Keratinocyte (primary cell): ENCODE data around the gene STK32B. TPM values are rescaled to one million over a fixed set of nuclear protein-coding genes. Genes with fewer than 3 reads are reported as not detected.

Experiments used
- DNase-seq: peaks from one replicate; pipeline ENCODE4 v3.0.0-alpha.2; 2011; ENCODE audit warnings: low read depth, missing footprints, low spot score
- FAIRE-seq: peaks from 2 replicates; lab custom pipeline; 2011; peaks lifted over from hg19 to GRCh38; lab: Jason Lieb, UNC
- H2AFZ ChIP-seq: 2 replicates; pipeline ENCODE4 v1.6.0; 2012; ENCODE audit warnings: low read length, control low read depth, inconsistent platforms; ENCODE audit not compliant: control insufficient read depth
- H3K27ac ChIP-seq: 2 replicates; pipeline ENCODE4 v1.5.1; 2011; ENCODE audit warnings: low read length; ENCODE audit not compliant: control insufficient read depth, insufficient read depth
- H3K27me3 ChIP-seq: 3 replicates; pipeline ENCODE4 v1.6.0; 2011; ENCODE audit warnings: low read length; ENCODE audit not compliant: control insufficient read depth, insufficient read depth; ENCODE audit errors: extremely low read depth
- H3K36me3 ChIP-seq, 2 experiments: 2 replicates in 1 of 2; 3 replicates in 1 of 2; pipeline ENCODE4 v1.5.1; 2011; ENCODE audit warnings: low read length in 2 of 2, mild to moderate bottlenecking in 1 of 2; ENCODE audit not compliant: control insufficient read depth in 2 of 2, insufficient read depth in 2 of 2; ENCODE audit errors: extremely low read depth in 1 of 2
- H3K4me1 ChIP-seq: 3 replicates; pipeline ENCODE4 v1.5.1; 2011; ENCODE audit warnings: low read length; ENCODE audit not compliant: control insufficient read depth, insufficient read depth; ENCODE audit errors: extremely low read depth
- H3K4me2 ChIP-seq: 3 replicates; pipeline ENCODE4 v1.6.0; 2011; ENCODE audit warnings: low read depth, low read length; ENCODE audit not compliant: control insufficient read depth, insufficient read depth; ENCODE audit errors: extremely low read depth
- H3K4me3 ChIP-seq, 3 experiments: fragments of 200-600 bp in 1 of 3; sonication (generic) in 1 of 3; 2 replicates in 2 of 3; 3 replicates in 1 of 3; pipeline ENCODE4 v1.5.1; 2011 to 2016; ENCODE audit warnings: low read length in 3 of 3, mild to moderate bottlenecking in 3 of 3, control low read depth in 2 of 3, inconsistent platforms in 1 of 3, low read depth in 1 of 3, mixed read lengths in 1 of 3, mixed run types in 1 of 3, moderate library complexity in 1 of 3; ENCODE audit not compliant: control insufficient read depth in 2 of 3, insufficient read depth in 2 of 3; ENCODE audit errors: extremely low read depth in 1 of 3
- H3K79me2 ChIP-seq: 2 replicates; pipeline ENCODE4 v1.6.0; 2012; ENCODE audit warnings: low read length; ENCODE audit not compliant: control insufficient read depth, insufficient read depth
- H3K9ac ChIP-seq: 3 replicates; pipeline ENCODE4 v1.6.0; 2011; ENCODE audit warnings: low read length; ENCODE audit not compliant: control insufficient read depth, insufficient read depth; ENCODE audit errors: extremely low read depth
- H3K9me1 ChIP-seq: 3 replicates; pipeline ENCODE4 v1.6.0; 2011; ENCODE audit warnings: low read length; ENCODE audit not compliant: control insufficient read depth, insufficient read depth; ENCODE audit errors: extremely low read depth
- H3K9me3 ChIP-seq: 2 replicates; pipeline ENCODE4 v1.5.1; 2012; ENCODE audit warnings: low read depth, low read length; ENCODE audit not compliant: control insufficient read depth
- H4K20me1 ChIP-seq: 3 replicates; pipeline ENCODE4 v1.6.0; 2011; ENCODE audit warnings: low read length; ENCODE audit not compliant: control insufficient read depth, insufficient read depth; ENCODE audit errors: extremely low read depth
- CTCF ChIP-seq, 3 experiments: IDR thresholded peaks in 1 of 3; conservative IDR thresholded peaks in 1 of 3; optimal IDR thresholded peaks in 1 of 3; 2 replicates in 2 of 3; 3 replicates in 1 of 3; pipeline versions ENCODE3 to v1.5.1; 2011; ENCODE audit warnings: low read length in 3 of 3, mild to moderate bottlenecking in 3 of 3, moderate library complexity in 2 of 3, control low read depth in 1 of 3, inconsistent platforms in 1 of 3; ENCODE audit not compliant: insufficient read depth in 2 of 3; ENCODE audit errors: extremely low read depth in 1 of 3
- EZH2 ChIP-seq: IDR thresholded peaks from one replicate; pipeline ENCODE4 v1.6.1; 2012; ENCODE audit warnings: inconsistent platforms, mild to moderate bottlenecking, low read length, moderate library complexity
- dilution Hi-C: fragments of 300-500 bp; cut with MboI; formaldehyde crosslinking; loops from one replicate; pipeline ENCODE4 v1.7.0; 2020; ENCODE audit warnings: low sequenced_read_pairs; ENCODE audit not compliant: extremely low pct_ligation_motif_present
- polyA plus RNA-seq, 5 experiments: library from polyadenylated mRNA; depleted of rRNA in 3 of 5; stranded (reverse) in 3 of 5; stranded (forward) in 1 of 5; unstranded in 1 of 5; fragments of >200 nt; gene quantifications; 1 replicate in 1 of 5; 2 replicates in 3 of 5; 3 replicates in 1 of 5; pipeline versions ENCODE4 v1.2.1 to v1.2.3, GENCODE V29; 2011 to 2012; ENCODE audit warnings: missing spikeins in 2 of 5, low read depth in 1 of 5, low replicate concordance in 1 of 5

The STK32B gene
- polyA plus RNA-seq, 1 donor (not counting 4 experiments of a cell fraction or from before 2014, with no cell fraction given): 3.4 TPM

DNA sequence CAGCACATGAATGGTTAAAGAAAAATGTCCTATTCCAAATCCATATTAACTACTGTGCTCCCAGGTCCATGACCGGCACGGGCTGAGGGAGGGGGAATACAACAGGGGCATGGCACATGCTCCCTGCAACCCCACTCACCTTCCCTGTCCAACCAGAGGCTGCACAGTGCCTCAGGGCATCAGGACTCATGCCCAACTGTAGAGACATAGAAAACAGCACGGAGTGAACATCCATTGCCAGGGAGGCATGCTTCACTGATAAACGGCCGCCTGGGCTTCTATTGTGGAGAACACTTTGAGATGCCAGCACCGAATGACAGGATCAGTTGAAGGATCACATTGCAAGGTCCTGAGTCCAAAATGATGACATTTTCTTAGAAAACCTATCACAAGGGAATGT, 140.6 kb downstream of the STK32B start:
- Histone ChIP-seq H3K4me1 (no peaks in the 10 kb centered on the region), H3K36me3 (no peaks in the 10 kb centered on the region), H4K20me1 (no peaks in the 10 kb centered on the region), H3K9me3 (no peaks in the 10 kb centered on the region), H3K27ac (no peak overlapping the region), H3K9me1 (no peaks in the 10 kb centered on the region), H3K4me2 (no peak overlapping the region), H2AFZ (no peak overlapping the region), H3K9ac (no peak overlapping the region), H3K27me3 (no peaks in the 10 kb centered on the region), H3K79me2 (no peaks in the 10 kb centered on the region), H3K4me3 (no peak overlapping the region)
- dilution Hi-C loops: no loop called here
- TF ChIP-seq EZH2 (no peak), CTCF (optimal IDR thresholded peaks at IDR 0.05 in 1 of 3, IDR thresholded peaks at IDR 0.05 in 1 of 3, conservative IDR thresholded peaks at IDR 0.05 in 1 of 3; ENCODE audit: extremely low read depth in 1 of 3, insufficient read depth in 2 of 3, low read length in 3 of 3) (no peak)
- FAIRE-seq (no peak), DNase-seq (no peak)

DNA sequence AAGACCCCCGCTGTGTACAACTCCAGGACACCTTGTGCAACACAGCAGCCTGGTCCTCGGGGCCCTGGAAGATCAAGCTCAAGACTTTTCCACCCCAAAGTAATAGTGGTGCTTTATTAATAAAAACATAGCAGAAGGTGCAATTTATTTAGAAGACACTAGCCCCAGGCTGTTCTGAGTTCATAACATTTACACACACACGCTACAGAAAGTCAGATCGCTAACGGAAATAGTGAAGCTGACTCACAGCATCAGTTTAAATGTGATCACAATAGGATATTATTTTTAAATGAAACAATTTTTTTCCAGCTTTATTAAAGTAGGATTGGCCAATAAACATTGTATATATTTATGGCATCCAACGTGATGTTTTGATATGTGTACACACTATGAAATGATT, 141.0 kb downstream of the STK32B start:
- DNase-seq: no peak

More for the DNA sequence above, 141.0 kb downstream of the STK32B start:
- Histone ChIP-seq H3K36me3 (no peaks in the 10 kb centered on the region), H3K4me2 (no peak overlapping the region), H3K9ac (no peak overlapping the region), H3K9me1 (no peaks in the 10 kb centered on the region), H3K9me3 (no peaks in the 10 kb centered on the region), H2AFZ (no peak overlapping the region), H4K20me1 (no peaks in the 10 kb centered on the region), H3K4me3 (no peak overlapping the region), H3K4me1 (no peaks in the 10 kb centered on the region), H3K79me2 (no peaks in the 10 kb centered on the region), H3K27me3 (no peaks in the 10 kb centered on the region), H3K27ac (no peak overlapping the region)
- FAIRE-seq: no peak
- TF ChIP-seq EZH2 (no peak), CTCF (optimal IDR thresholded peaks at IDR 0.05 in 1 of 3, IDR thresholded peaks at IDR 0.05 in 1 of 3, conservative IDR thresholded peaks at IDR 0.05 in 1 of 3; ENCODE audit: extremely low read depth in 1 of 3, insufficient read depth in 2 of 3, low read length in 3 of 3) (no peak)
- dilution Hi-C loops: no loop called here
